ENCODE data around the gene HS6ST3. TPM values are rescaled to one million over a fixed set of nuclear protein-coding genes. Genes with fewer than 3 reads are reported as not detected.
"Not testable (repeated sequence)": the region's sequence is repeated elsewhere in the genome, so short reads cannot be mapped to it uniquely, and the experiment has no call there.

The HS6ST3 gene
- total RNA-seq, 1 experiment from 2014 or later: 0.11 TPM

DNA sequence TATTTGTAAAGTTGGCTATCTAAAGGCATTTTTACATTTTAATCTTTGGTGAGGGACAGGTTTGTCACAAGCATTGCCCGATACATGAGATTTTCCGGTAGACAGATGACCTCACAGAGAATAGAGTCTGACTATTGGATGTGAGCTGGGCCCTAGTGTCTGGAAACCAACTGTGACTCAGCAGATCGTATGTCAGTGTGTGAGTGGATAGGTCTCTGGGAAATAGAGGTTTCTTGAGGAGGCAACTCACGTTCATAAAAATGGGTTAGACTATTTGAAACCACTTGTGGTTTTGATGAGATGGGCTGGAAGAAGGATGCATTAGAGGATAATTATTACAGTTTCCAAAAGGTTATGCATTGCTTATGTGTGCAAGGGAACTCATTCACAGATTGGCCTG lies 19.2 kb downstream of the HS6ST3 start:
- Histone ChIP-seq H3F3A (ENCODE audit: low read length, unreplicated experiment) (no peaks in the 10 kb centered on the region), H3K9me2 (replicated peaks; ENCODE audit: low read length) (no peaks in the 10 kb centered on the region), H4K20me1 (ENCODE audit: low read length) (no peaks in the 10 kb centered on the region), H3K9ac (ENCODE audit: low read length) (no peak overlapping the region), H3K79me2 (ENCODE audit: low read length) (no peaks in the 10 kb centered on the region), H3K4me3 (ENCODE audit: low read length) (no peak overlapping the region), H3K27ac (ENCODE audit: low read length) (no peak overlapping the region), H3K27me3 (ENCODE audit: low read length) (no peaks in the 10 kb centered on the region), H2AFZ (ENCODE audit: low read length) (no peak overlapping the region), H3K9me3 (ENCODE audit: low read length) (no peaks in the 10 kb centered on the region), H3K4me1 (ENCODE audit: insufficient read depth, low read length) (peaks cover 8% of the 10 kb centered on the region), H3K36me3 (ENCODE audit: low read depth, low read length) (no peaks in the 10 kb centered on the region), H3K4me2 (ENCODE audit: low read length) (no peak overlapping the region)
- DNase-seq (no peak), ATAC-seq (no peak)
- BruUV-seq (replicated peaks): no TSS peak
- ChIA-PET CTCF (no interaction called here), POLR2A (ENCODE audit: unreplicated experiment) (no interaction called here)
- intact Hi-C loops (cut with micrococcal nuclease): no loop called here
- TF ChIP-seq, protein P1, sequence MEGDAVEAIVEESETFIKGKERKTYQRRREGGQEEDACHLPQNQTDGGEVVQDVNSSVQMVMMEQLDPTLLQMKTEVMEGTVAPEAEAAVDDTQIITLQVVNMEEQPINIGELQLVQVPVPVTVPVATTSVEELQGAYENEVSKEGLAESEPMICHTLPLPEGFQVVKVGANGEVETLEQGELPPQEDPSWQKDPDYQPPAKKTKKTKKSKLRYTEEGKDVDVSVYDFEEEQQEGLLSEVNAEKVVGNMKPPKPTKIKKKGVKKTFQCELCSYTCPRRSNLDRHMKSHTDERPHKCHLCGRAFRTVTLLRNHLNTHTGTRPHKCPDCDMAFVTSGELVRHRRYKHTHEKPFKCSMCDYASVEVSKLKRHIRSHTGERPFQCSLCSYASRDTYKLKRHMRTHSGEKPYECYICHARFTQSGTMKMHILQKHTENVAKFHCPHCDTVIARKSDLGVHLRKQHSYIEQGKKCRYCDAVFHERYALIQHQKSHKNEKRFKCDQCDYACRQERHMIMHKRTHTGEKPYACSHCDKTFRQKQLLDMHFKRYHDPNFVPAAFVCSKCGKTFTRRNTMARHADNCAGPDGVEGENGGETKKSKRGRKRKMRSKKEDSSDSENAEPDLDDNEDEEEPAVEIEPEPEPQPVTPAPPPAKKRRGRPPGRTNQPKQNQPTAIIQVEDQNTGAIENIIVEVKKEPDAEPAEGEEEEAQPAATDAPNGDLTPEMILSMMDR (conservative IDR thresholded peaks at IDR 0.05; ENCODE audit: low read depth, low read length): no peak
- TF ChIP-seq EZH2phosphoT487 (IDR thresholded peaks at IDR 0.05; ENCODE audit: borderline replicate concordance, low read length) (no peak), EZH2 (IDR thresholded peaks at IDR 0.05; ENCODE audit: low read length, unreplicated experiment) (no peak)

DNA sequence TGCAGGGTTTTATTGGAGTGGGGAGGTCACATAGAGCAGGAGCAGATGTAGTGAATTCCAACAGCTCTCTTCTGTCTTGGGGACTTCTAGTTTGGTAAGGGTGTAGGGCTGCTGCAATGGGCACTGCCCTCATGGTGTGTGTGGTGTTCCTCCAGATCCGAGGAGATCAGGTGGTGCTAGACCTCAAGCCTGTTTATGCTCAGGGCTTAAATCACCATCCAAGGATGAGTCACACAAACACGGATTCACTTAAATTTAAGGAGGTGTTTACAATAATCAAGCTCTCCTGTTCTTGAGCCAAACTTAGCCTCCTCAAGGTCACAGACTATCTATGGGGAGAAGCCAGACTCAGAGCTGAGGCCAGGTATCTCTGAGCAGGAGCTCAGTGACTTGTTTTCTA lies 23.0 kb downstream of the HS6ST3 start:
- Histone ChIP-seq H3K9me3 (ENCODE audit: low read length) (no peaks in the 10 kb centered on the region), H3K4me3 (ENCODE audit: low read length) (no peak overlapping the region), H3K4me2 (ENCODE audit: low read length) (no peak overlapping the region), H4K20me1 (ENCODE audit: low read length) (no peaks in the 10 kb centered on the region), H3K9me2 (replicated peaks; ENCODE audit: low read length) (no peaks in the 10 kb centered on the region), H3K27me3 (ENCODE audit: low read length) (no peaks in the 10 kb centered on the region), H3K79me2 (ENCODE audit: low read length) (no peaks in the 10 kb centered on the region), H2AFZ (ENCODE audit: low read length) (no peak overlapping the region), H3K27ac (ENCODE audit: low read length) (no peak overlapping the region), H3K9ac (ENCODE audit: low read length) (no peak overlapping the region), H3K4me1 (ENCODE audit: insufficient read depth, low read length) (no peaks in the 10 kb centered on the region), H3K36me3 (ENCODE audit: low read depth, low read length) (no peaks in the 10 kb centered on the region), H3F3A (ENCODE audit: low read length, unreplicated experiment) (no peaks in the 10 kb centered on the region)
- no TSS peak for BruUV-seq (replicated peaks)
- CTCF ChIA-PET: no interaction called here
- TF ChIP-seq EZH2phosphoT487 (IDR thresholded peaks at IDR 0.05; ENCODE audit: borderline replicate concordance, low read length): no peak
- TF ChIP-seq, protein P1 (conservative IDR thresholded peaks at IDR 0.05; ENCODE audit: low read depth, low read length): no peak
- TF ChIP-seq EZH2 (IDR thresholded peaks at IDR 0.05; ENCODE audit: low read length, unreplicated experiment): no peak
- POLR2A ChIA-PET (ENCODE audit: unreplicated experiment): no interaction called here
- intact Hi-C loops (cut with micrococcal nuclease): no loop called here
- DNase-seq: no peak
- no peak for ATAC-seq

DNA sequence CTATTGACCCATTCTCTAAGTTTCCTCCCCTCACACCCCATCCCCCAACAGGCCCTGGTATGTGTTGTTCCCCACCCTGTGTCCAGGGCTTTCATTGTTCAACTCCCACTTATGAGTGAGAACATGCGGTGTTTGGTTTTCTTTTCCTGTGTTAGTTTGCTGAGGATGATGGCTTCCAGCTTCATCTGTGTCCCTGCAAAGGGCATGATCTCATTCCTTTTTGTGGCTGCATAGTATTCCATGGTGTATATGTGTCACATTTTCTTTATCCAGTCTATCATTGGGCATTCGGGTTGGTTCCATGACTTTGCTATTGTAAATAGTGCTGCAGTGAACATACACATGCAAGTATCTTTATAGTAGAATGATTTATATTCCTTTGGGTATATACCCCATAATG lies 25.5 kb downstream of the HS6ST3 start:
- DNase-seq; ATAC-seq; H4K20me1 ChIP-seq (ENCODE audit: low read length); H3K9me2 ChIP-seq (replicated peaks; ENCODE audit: low read length); BruUV-seq (replicated peaks); H3K27me3 ChIP-seq (ENCODE audit: low read length); H2AFZ ChIP-seq (ENCODE audit: low read length); H3K9me3 ChIP-seq (ENCODE audit: low read length); H3K36me3 ChIP-seq (ENCODE audit: low read depth, low read length); CTCF ChIA-PET; H3K4me3 ChIP-seq (ENCODE audit: low read length); H3K4me2 ChIP-seq (ENCODE audit: low read length); H3F3A ChIP-seq (ENCODE audit: low read length, unreplicated experiment); H3K27ac ChIP-seq (ENCODE audit: low read length); H3K79me2 ChIP-seq (ENCODE audit: low read length); POLR2A ChIA-PET (ENCODE audit: unreplicated experiment); H3K4me1 ChIP-seq (ENCODE audit: insufficient read depth, low read length); H3K9ac ChIP-seq (ENCODE audit: low read length); intact Hi-C loops (cut with micrococcal nuclease): not testable (repeated sequence)

Data from PC-3 (cell line).